ENCODE measurements around the gene SMC1A.

The SMC1A gene

DNA sequence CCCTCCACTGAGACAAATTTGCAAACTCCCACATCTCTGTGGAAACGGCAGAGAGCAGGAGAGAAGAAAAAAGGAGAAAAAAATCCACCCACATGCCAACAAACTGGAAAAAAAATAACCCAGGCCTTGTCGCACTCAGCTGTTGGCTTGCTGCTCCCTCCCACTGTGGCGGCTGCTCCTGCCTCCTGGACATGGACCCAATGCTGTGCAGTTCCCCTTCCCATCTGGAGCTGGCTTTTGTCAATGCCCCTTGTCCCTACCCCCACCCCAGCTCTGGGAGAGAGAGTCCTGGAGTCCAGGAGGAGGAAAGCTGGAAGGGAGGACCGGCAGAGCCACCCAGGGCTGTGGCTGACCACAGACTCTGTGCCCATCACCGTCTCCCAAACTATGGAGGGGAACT lies 90.2 kb downstream of the SMC1A start:
- DNase-seq = no peak
- Histone ChIP-seq H3K9ac (ENCODE audit: low read length) (no peak overlapping the region), H3K9me3 (replicated peaks; ENCODE audit: insufficient read depth, low read length) (no peaks in the 10 kb centered on the region), H4K20me1 (ENCODE audit: insufficient read depth, low read length) (no peaks in the 10 kb centered on the region), H3K36me3 (replicated peaks; ENCODE audit: insufficient read depth, low read length) (no peaks in the 10 kb centered on the region), H3K79me2 (ENCODE audit: low read length) (no peaks in the 10 kb centered on the region), H3K4me3 (ENCODE audit: low read length) (no peak overlapping the region), H2AFZ (ENCODE audit: low read length) (no peak overlapping the region), H3K27ac (ENCODE audit: low read length) (no peak overlapping the region), H3K27me3 (replicated peaks; ENCODE audit: insufficient read depth, low read length) (no peaks in the 10 kb centered on the region), H3K9me2 (replicated peaks; ENCODE audit: insufficient read depth, low read length) (no peaks in the 10 kb centered on the region), H3F3A (ENCODE audit: insufficient read depth, low read length) (no peaks in the 10 kb centered on the region), H3K4me1 (ENCODE audit: low read length) (no peaks in the 10 kb centered on the region), H3K4me2 (ENCODE audit: low read depth, low read length) (no peak overlapping the region)
- TF ChIP-seq EZH2 (optimal IDR thresholded peaks at IDR 0.05; ENCODE audit: low read depth, low read length) (no peak), EZH2phosphoT487 (IDR thresholded peaks at IDR 0.05; ENCODE audit: low read length) (no peak)
- TF ChIP-seq, protein P1, sequence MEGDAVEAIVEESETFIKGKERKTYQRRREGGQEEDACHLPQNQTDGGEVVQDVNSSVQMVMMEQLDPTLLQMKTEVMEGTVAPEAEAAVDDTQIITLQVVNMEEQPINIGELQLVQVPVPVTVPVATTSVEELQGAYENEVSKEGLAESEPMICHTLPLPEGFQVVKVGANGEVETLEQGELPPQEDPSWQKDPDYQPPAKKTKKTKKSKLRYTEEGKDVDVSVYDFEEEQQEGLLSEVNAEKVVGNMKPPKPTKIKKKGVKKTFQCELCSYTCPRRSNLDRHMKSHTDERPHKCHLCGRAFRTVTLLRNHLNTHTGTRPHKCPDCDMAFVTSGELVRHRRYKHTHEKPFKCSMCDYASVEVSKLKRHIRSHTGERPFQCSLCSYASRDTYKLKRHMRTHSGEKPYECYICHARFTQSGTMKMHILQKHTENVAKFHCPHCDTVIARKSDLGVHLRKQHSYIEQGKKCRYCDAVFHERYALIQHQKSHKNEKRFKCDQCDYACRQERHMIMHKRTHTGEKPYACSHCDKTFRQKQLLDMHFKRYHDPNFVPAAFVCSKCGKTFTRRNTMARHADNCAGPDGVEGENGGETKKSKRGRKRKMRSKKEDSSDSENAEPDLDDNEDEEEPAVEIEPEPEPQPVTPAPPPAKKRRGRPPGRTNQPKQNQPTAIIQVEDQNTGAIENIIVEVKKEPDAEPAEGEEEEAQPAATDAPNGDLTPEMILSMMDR (IDR thresholded peaks at IDR 0.05; ENCODE audit: low read length) = no peak

DNA sequence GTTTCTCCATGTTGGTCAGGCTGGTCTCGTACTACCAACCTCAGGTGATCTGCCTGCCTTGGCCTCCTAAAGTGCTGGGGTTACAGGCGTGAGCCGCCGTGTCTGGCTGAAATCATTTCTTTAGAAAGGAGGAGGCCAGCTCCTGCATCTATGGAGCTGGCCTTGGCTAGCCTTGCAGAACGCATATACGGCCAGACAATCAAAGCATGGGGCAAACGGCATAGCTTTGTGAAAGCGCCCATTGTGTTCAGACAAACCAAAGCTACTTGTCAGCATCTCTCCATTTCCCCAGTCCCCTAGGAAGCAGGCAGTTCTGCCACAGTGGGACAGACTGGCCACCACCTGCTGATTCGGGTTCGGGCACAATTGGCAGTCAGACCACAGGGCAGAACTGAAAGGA lies 92.1 kb downstream of the SMC1A start:
- DNase-seq = no peak
- Histone ChIP-seq H3K4me3 (ENCODE audit: low read length) (no peak overlapping the region), H3F3A (ENCODE audit: insufficient read depth, low read length) (no peaks in the 10 kb centered on the region), H2AFZ (ENCODE audit: low read length) (no peak overlapping the region), H3K4me2 (ENCODE audit: low read depth, low read length) (no peak overlapping the region), H3K79me2 (ENCODE audit: low read length) (no peaks in the 10 kb centered on the region), H3K27me3 (replicated peaks; ENCODE audit: insufficient read depth, low read length) (no peaks in the 10 kb centered on the region), H3K4me1 (ENCODE audit: low read length) (no peaks in the 10 kb centered on the region), H3K27ac (ENCODE audit: low read length) (no peak overlapping the region), H3K9me3 (replicated peaks; ENCODE audit: insufficient read depth, low read length) (no peaks in the 10 kb centered on the region), H3K9ac (ENCODE audit: low read length) (no peak overlapping the region), H3K9me2 (replicated peaks; ENCODE audit: insufficient read depth, low read length) (no peaks in the 10 kb centered on the region), H4K20me1 (ENCODE audit: insufficient read depth, low read length) (no peaks in the 10 kb centered on the region), H3K36me3 (replicated peaks; ENCODE audit: insufficient read depth, low read length) (no peaks in the 10 kb centered on the region)
- TF ChIP-seq, protein P1 (IDR thresholded peaks at IDR 0.05; ENCODE audit: low read length) = no peak
- TF ChIP-seq EZH2 (optimal IDR thresholded peaks at IDR 0.05; ENCODE audit: low read depth, low read length) = no peak
- TF ChIP-seq EZH2phosphoT487 (IDR thresholded peaks at IDR 0.05; ENCODE audit: low read length) = no peak

DNA sequence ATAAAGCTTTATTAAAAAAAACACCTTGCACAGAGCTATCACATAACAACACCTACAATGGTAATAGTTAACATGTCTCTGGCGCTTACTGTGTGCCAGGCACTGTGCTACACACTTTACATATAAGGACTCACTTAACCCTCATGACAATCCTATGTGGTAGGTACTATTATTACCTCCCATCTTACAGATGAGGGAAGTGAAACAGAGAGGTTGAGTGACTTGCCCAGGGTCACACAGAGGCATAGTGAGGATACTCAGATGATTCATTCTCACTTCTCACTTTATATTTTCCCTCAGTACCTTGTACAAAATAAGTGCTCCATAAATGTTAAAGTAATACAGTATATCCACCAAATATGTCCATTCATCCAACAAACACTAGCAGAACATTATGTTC lies 97.7 kb downstream of the SMC1A start:
- Histone ChIP-seq H4K20me1 (ENCODE audit: insufficient read depth, low read length) (no peaks in the 10 kb centered on the region), H3K79me2 (ENCODE audit: low read length) (no peaks in the 10 kb centered on the region), H3K27ac (ENCODE audit: low read length) (no peak overlapping the region), H3K9me2 (replicated peaks; ENCODE audit: insufficient read depth, low read length) (no peaks in the 10 kb centered on the region), H2AFZ (ENCODE audit: low read length) (no peak overlapping the region), H3K9ac (ENCODE audit: low read length) (no peak overlapping the region), H3K4me1 (ENCODE audit: low read length) (no peaks in the 10 kb centered on the region), H3K4me2 (ENCODE audit: low read depth, low read length) (no peak overlapping the region), H3F3A (ENCODE audit: insufficient read depth, low read length) (no peaks in the 10 kb centered on the region), H3K36me3 (replicated peaks; ENCODE audit: insufficient read depth, low read length) (no peaks in the 10 kb centered on the region), H3K4me3 (ENCODE audit: low read length) (no peak overlapping the region), H3K27me3 (replicated peaks; ENCODE audit: insufficient read depth, low read length) (peaks cover 15% of the 10 kb centered on the region; the same call in 1 of the 2 replicates), H3K9me3 (replicated peaks; ENCODE audit: insufficient read depth, low read length) (no peaks in the 10 kb centered on the region)
- no peak for DNase-seq
- TF ChIP-seq, protein P1 (IDR thresholded peaks at IDR 0.05; ENCODE audit: low read length) = no peak
- no peak for TF ChIP-seq EZH2phosphoT487 (IDR thresholded peaks at IDR 0.05; ENCODE audit: low read length)
- TF ChIP-seq EZH2 (optimal IDR thresholded peaks at IDR 0.05; ENCODE audit: low read depth, low read length) = no peak

Data from MM.1S (cell line).